ENCODE data around the gene DPP4. TPM values are rescaled to one million over a fixed set of nuclear protein-coding genes. Genes with fewer than 3 reads are reported as not detected.
A peak's percentile ranks its signal among the peaks of the same experiment; 100 is the strongest.

The DPP4 gene
- total and polyA plus RNA-seq, 2 experiments from 2014 or later = 1.5 to 2.8 TPM

DNA sequence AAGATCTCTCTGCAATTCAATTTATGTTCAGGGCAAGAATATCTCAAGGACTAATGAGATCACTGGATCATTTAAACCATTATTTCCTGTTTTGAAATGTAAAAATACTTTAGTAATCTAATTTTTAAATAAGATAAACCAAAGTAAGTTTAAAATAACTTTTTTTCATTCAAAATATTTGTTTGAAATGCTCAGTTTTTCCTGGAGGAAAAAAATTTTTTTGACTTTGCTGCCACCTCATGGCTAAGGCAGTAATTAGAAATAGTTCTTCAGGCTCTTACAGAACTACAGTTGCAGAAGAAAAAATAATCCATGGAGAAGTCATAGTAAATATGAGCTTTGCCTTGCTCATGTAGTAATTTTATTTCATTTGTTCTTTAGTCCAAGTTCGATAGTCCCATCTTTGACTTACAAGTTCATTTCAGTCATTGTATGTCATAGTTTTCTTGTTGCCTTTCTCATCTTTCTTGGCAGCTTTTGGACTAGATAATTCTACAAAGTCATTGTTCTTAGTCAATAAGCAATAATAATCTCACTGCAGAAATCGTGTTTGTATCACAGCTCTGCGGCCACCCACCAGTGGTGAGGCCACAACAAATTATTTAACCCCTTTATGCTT, 127.4 kb downstream of the DPP4 start:
- ATAC-seq = no peak; the same call in 2 of the 3 replicates
- Histone ChIP-seq H4K20me1 (replicated peaks; ENCODE audit: insufficient read depth) (no peaks in the 10 kb centered on the region), H3K27ac (ENCODE audit: low read depth) (no peak overlapping the region), H2AFZ (no peak overlapping the region), H3F3A (replicated peaks; ENCODE audit: low read depth) (no peaks in the 10 kb centered on the region), H3K79me2 (replicated peaks; ENCODE audit: insufficient read depth) (no peaks in the 10 kb centered on the region), H3K36me3 (ENCODE audit: insufficient read depth) (no peaks in the 10 kb centered on the region), H3K4me3 (no peak overlapping the region), H3K4me1 (ENCODE audit: insufficient read depth) (0 out of 2 replicates have a peak, but pooled peaks cover 4% of the 10 kb centered on the region), H3K4me2 (no peak overlapping the region), H3K9me2 (ENCODE audit: insufficient read depth) (no peaks in the 10 kb centered on the region), H3K27me3 (ENCODE audit: insufficient read depth) (no peaks in the 10 kb centered on the region)
- peaks cover 10% of the 10 kb centered on the region for H3K4me1 Mint-ChIP-seq
- H3K27ac Mint-ChIP-seq = no peak overlapping the region
- peak; percentile 51 for DNase-seq (ENCODE audit: low spot score)
- TF ChIP-seq NANOG (IDR thresholded peaks at IDR 0.05; ENCODE audit: borderline replicate concordance) (no peak), CTCF (conservative IDR thresholded peaks at IDR 0.05; ENCODE audit: low read depth in 2 of 2) (peak; percentile 47 to 68), EZH2phosphoT487 (IDR thresholded peaks at IDR 0.05; ENCODE audit: unreplicated experiment) (no peak)
- H3K4me3 Mint-ChIP-seq = no peak overlapping the region
- no peaks in the 10 kb centered on the region for H3K36me3 Mint-ChIP-seq (ENCODE audit: low read depth)
- no peaks in the 10 kb centered on the region for H3K9me3 Mint-ChIP-seq
- H3K27me3 Mint-ChIP-seq (ENCODE audit: insufficient read depth, low read depth, poor library complexity) = no peaks in the 10 kb centered on the region

GRCh38 chr2:161943011-161943410, 131.0 kb downstream of the DPP4 start:
- H4K20me1 ChIP-seq (replicated peaks; ENCODE audit: insufficient read depth) = no peaks in the 10 kb centered on the region
- H3F3A ChIP-seq (replicated peaks; ENCODE audit: low read depth) = no peaks in the 10 kb centered on the region
- H3K27me3 ChIP-seq (ENCODE audit: insufficient read depth) = no peaks in the 10 kb centered on the region
- H3K27ac ChIP-seq (ENCODE audit: low read depth) = no peak overlapping the region
- H3K4me3 Mint-ChIP-seq = no peak overlapping the region
- no peaks in the 10 kb centered on the region for H3K27me3 Mint-ChIP-seq (ENCODE audit: insufficient read depth, low read depth, poor library complexity)
- H3K27ac Mint-ChIP-seq = no peak overlapping the region
- H3K4me1 ChIP-seq (ENCODE audit: insufficient read depth) = 0 out of 2 replicates have a peak, but pooled peaks cover 2% of the 10 kb centered on the region
- peaks cover 7% of the 10 kb centered on the region for H3K4me1 Mint-ChIP-seq
- H3K9me3 Mint-ChIP-seq = no peaks in the 10 kb centered on the region
- no peak for DNase-seq (ENCODE audit: low spot score)
- no peaks in the 10 kb centered on the region for H3K9me2 ChIP-seq (ENCODE audit: insufficient read depth)
- TF ChIP-seq POLR2AphosphoS5 (IDR thresholded peaks at IDR 0.05; ENCODE audit: low read depth) (no peak), EZH2phosphoT487 (IDR thresholded peaks at IDR 0.05; ENCODE audit: unreplicated experiment) (no peak)
- no peaks in the 10 kb centered on the region for H3K36me3 Mint-ChIP-seq (ENCODE audit: low read depth)
- H3K4me3 ChIP-seq = no peak overlapping the region
- no peak for ATAC-seq
- no peaks in the 10 kb centered on the region for H3K36me3 ChIP-seq (ENCODE audit: insufficient read depth)
- H3K79me2 ChIP-seq (replicated peaks; ENCODE audit: insufficient read depth) = no peaks in the 10 kb centered on the region
- H3K4me2 ChIP-seq = no peak overlapping the region
- H2AFZ ChIP-seq = no peak overlapping the region

Small RNA genes within 50 kb of the gene (small RNA-seq; reads per million reads assigned to genes)
- gene TIMM8AP1 (ENCODE audit: low replicate concordance) = not detected

Other genes with a start within 250 kb of the DPP4 start
- not detected in 2 replicates for gene GCG, start 78.0 kb upstream of the DPP4 start, total RNA-seq (2014; rRNA removed; shearing (Covaris generic))
- not detected in 2 replicates for gene GCG, start 78.0 kb upstream of the DPP4 start, polyA plus RNA-seq (2016; fragmentation: Nextera tagmentation; extraction: Ambion mirVana)
- not detected in 2 replicates for gene FAP, start 169.2 kb upstream of the DPP4 start, total RNA-seq (2014; rRNA removed; shearing (Covaris generic))
- 0.42 TPM in 1 of 2 replicates, not detected in the other for gene FAP, start 169.2 kb upstream of the DPP4 start, polyA plus RNA-seq (2016; fragmentation: Nextera tagmentation; extraction: Ambion mirVana)
- gene IFIH1, start 244.5 kb upstream of the DPP4 start, total RNA-seq (2014; rRNA removed; shearing (Covaris generic)) = 2.5 and 3.0 TPM in 2 replicates
- gene IFIH1, start 244.5 kb upstream of the DPP4 start, polyA plus RNA-seq (2016; fragmentation: Nextera tagmentation; extraction: Ambion mirVana) = 0.97 and 1.2 TPM in 2 replicates

Measured in GM23338 (cell line).